Measurements from ENCODE around the gene PRSS48.
"Not testable (repeated sequence)": the region's sequence is repeated elsewhere in the genome, so short reads cannot be mapped to it uniquely, and the experiment has no call there.

The PRSS48 gene

GRCh38 chr4:151318307-151319006 lies 41.5 kb downstream of the PRSS48 start:
- H3K4me1 Mint-ChIP-seq = no peaks in the 10 kb centered on the region
- peaks cover 33% of the 10 kb centered on the region for H3K27me3 Mint-ChIP-seq
- DNase-seq (no peak), ATAC-seq (no peak)
- H3K36me3 Mint-ChIP-seq (ENCODE audit: low read depth) = no peaks in the 10 kb centered on the region
- no peaks in the 10 kb centered on the region for H3K9me3 Mint-ChIP-seq
- no peak overlapping the region for H3K4me3 Mint-ChIP-seq
- no peak overlapping the region for H3K27ac Mint-ChIP-seq

- ATAC-seq (no peak), DNase-seq (no peak)
- Mint-ChIP-seq H3K27ac (no peak overlapping the region), H3K4me3 (no peak overlapping the region), H3K9me3 (no peaks in the 10 kb centered on the region), H3K4me1 (peaks cover 6% of the 10 kb centered on the region), H3K27me3 (peaks cover 43% of the 10 kb centered on the region), H3K36me3 (ENCODE audit: low read depth) (no peaks in the 10 kb centered on the region)
Measured at GRCh38 chr4:151319490-151319889, 42.5 kb downstream of the PRSS48 start.

- no peaks in the 10 kb centered on the region for H3K9me3 Mint-ChIP-seq
- no peak overlapping the region for H3K27ac Mint-ChIP-seq
- H3K36me3 Mint-ChIP-seq (ENCODE audit: low read depth) = no peaks in the 10 kb centered on the region
- H3K4me3 Mint-ChIP-seq = no peak overlapping the region
- DNase-seq (no peak), ATAC-seq (no peak)
- peaks cover 55% of the 10 kb centered on the region for H3K27me3 Mint-ChIP-seq
- H3K4me1 Mint-ChIP-seq = peaks cover 14% of the 10 kb centered on the region
Measured at GRCh38 chr4:151321586-151321985, 44.6 kb downstream of the PRSS48 start.

- H3K4me3 Mint-ChIP-seq; DNase-seq; H3K27ac Mint-ChIP-seq; H3K9me3 Mint-ChIP-seq; ATAC-seq; H3K36me3 Mint-ChIP-seq (ENCODE audit: low read depth): not testable (repeated sequence)
- peaks cover 14% of the 10 kb centered on the region for H3K4me1 Mint-ChIP-seq
- H3K27me3 Mint-ChIP-seq = peaks cover 61% of the 10 kb centered on the region
Measured at GRCh38 chr4:151322161-151322560, 45.2 kb downstream of the PRSS48 start.

GRCh38 chr4:151322570-151322969 lies 45.6 kb downstream of the PRSS48 start:
- no peaks in the 10 kb centered on the region for H3K9me3 Mint-ChIP-seq

GRCh38 chr4:151323667-151324066 lies 46.7 kb downstream of the PRSS48 start:
- DNase-seq (no peak), ATAC-seq (no peak)
- Mint-ChIP-seq H3K36me3 (ENCODE audit: low read depth) (no peaks in the 10 kb centered on the region), H3K4me3 (no peak overlapping the region), H3K9me3 (no peaks in the 10 kb centered on the region), H3K4me1 (peaks cover 14% of the 10 kb centered on the region), H3K27ac (no peak overlapping the region), H3K27me3 (peaks cover 63% of the 10 kb centered on the region)

More at GRCh38 chr4:151322570-151322969, 45.6 kb downstream of the PRSS48 start:
- ATAC-seq (no peak), DNase-seq (no peak)
- no peak overlapping the region for H3K4me3 Mint-ChIP-seq
- no peaks in the 10 kb centered on the region for H3K36me3 Mint-ChIP-seq (ENCODE audit: low read depth)
- H3K27ac Mint-ChIP-seq = no peak overlapping the region
- H3K4me1 Mint-ChIP-seq = peaks cover 14% of the 10 kb centered on the region
- H3K27me3 Mint-ChIP-seq = peaks cover 58% of the 10 kb centered on the region

- Mint-ChIP-seq H3K4me3 (no peak overlapping the region), H3K27ac (no peak overlapping the region), H3K36me3 (ENCODE audit: low read depth) (no peaks in the 10 kb centered on the region), H3K4me1 (peaks cover 14% of the 10 kb centered on the region), H3K9me3 (no peaks in the 10 kb centered on the region), H3K27me3 (peaks cover 66% of the 10 kb centered on the region)
- no peak for DNase-seq
- ATAC-seq = no peak
Measured at GRCh38 chr4:151324124-151324751, 47.3 kb downstream of the PRSS48 start.

GRCh38 chr4:151324752-151325110 lies 47.8 kb downstream of the PRSS48 start:
- Mint-ChIP-seq H3K4me1 (peaks cover 14% of the 10 kb centered on the region), H3K27ac (no peak overlapping the region), H3K36me3 (ENCODE audit: low read depth) (no peaks in the 10 kb centered on the region), H3K9me3 (no peaks in the 10 kb centered on the region), H3K4me3 (no peak overlapping the region), H3K27me3 (peaks cover 67% of the 10 kb centered on the region)
- ATAC-seq = peak; percentile 78
- DNase-seq = peak; percentile 33

- DNase-seq = no peak
- peaks cover 66% of the 10 kb centered on the region for H3K27me3 Mint-ChIP-seq
- no peak within 1 kb of the TSS for H3K27ac Mint-ChIP-seq
- peaks cover 14% of the 10 kb centered on the region for H3K4me1 Mint-ChIP-seq
- no peaks in the 10 kb centered on the region for H3K36me3 Mint-ChIP-seq (ENCODE audit: low read depth)
- peak within 1 kb of the TSS; percentile 69 for H3K4me3 Mint-ChIP-seq
- no peaks in the 10 kb centered on the region for H3K9me3 Mint-ChIP-seq
- peak; percentile 25 for ATAC-seq
Measured at GRCh38 chr4:151325111-151325948, 48.4 kb downstream of the PRSS48 start, which contains the start of gene SH3D19. SH3D19 (minus strand) TSS chr4:151325605; CDS start chr4:151325352, 253 bp downstream.

GRCh38 chr4:151325949-151326246 lies 48.9 kb downstream of the PRSS48 start:
- Mint-ChIP-seq H3K27ac (no peak overlapping the region), H3K9me3 (peaks cover 3% of the 10 kb centered on the region), H3K27me3 (peaks cover 63% of the 10 kb centered on the region), H3K4me3 (peak overlapping the region; percentile 69), H3K36me3 (ENCODE audit: low read depth) (no peaks in the 10 kb centered on the region), H3K4me1 (peaks cover 14% of the 10 kb centered on the region)
- ATAC-seq (no peak), DNase-seq (no peak)

- peaks cover 4% of the 10 kb centered on the region for H3K9me3 Mint-ChIP-seq
- no peak for ATAC-seq
- H3K36me3 Mint-ChIP-seq (ENCODE audit: low read depth) = no peaks in the 10 kb centered on the region
- H3K4me3 Mint-ChIP-seq = no peak overlapping the region
- peaks cover 9% of the 10 kb centered on the region for H3K4me1 Mint-ChIP-seq
- DNase-seq = no peak
- H3K27ac Mint-ChIP-seq = no peak overlapping the region
- peaks cover 39% of the 10 kb centered on the region for H3K27me3 Mint-ChIP-seq
Measured at GRCh38 chr4:151329217-151330007, 52.5 kb downstream of the PRSS48 start.

- ATAC-seq (no peak), DNase-seq (no peak)
- H3K4me3 Mint-ChIP-seq = no peak overlapping the region
- no peaks in the 10 kb centered on the region for H3K4me1 Mint-ChIP-seq
- H3K36me3 Mint-ChIP-seq (ENCODE audit: low read depth) = no peaks in the 10 kb centered on the region
- peaks cover 4% of the 10 kb centered on the region for H3K9me3 Mint-ChIP-seq
- H3K27me3 Mint-ChIP-seq = peaks cover 34% of the 10 kb centered on the region
- no peak overlapping the region for H3K27ac Mint-ChIP-seq
Measured at GRCh38 chr4:151331276-151332042, 54.5 kb downstream of the PRSS48 start.

- ATAC-seq = no peak
- H3K4me1 Mint-ChIP-seq = no peaks in the 10 kb centered on the region
- no peak for DNase-seq
- H3K36me3 Mint-ChIP-seq (ENCODE audit: low read depth) = no peaks in the 10 kb centered on the region
- no peaks in the 10 kb centered on the region for H3K9me3 Mint-ChIP-seq
- H3K27ac Mint-ChIP-seq = no peak overlapping the region
- peaks cover 13% of the 10 kb centered on the region for H3K27me3 Mint-ChIP-seq
- no peak overlapping the region for H3K4me3 Mint-ChIP-seq
Measured at GRCh38 chr4:151339467-151339866, 62.5 kb downstream of the PRSS48 start.

Measured in activated naive CD8-positive, alpha-beta T cell treated with anti-CD3 and anti-CD28 coated beads, Interleukin-2, amount 50 U/mL, for 24 hours (primary cell).